ENCODE data around the gene CNST.

- TF ChIP-seq CTCF (conservative IDR thresholded peaks at IDR 0.05; ENCODE audit: low read depth, low read length) (no peak), EZH2 (IDR thresholded peaks at IDR 0.05; ENCODE audit: borderline replicate concordance, low read depth, low read length, poor library complexity, severe bottlenecking) (no peak)
Observed at GRCh38 chr1:246577720-246578106, 11.5 kb downstream of the CNST start.

Data from A673 (cell line).